Activated effector memory CD4-positive, alpha-beta T cell treated with Interleukin-2 at 50 U/mL for 16 hours (primary cell): ENCODE data around the gene RTN4R.

Source experiments
- DNase-seq: peaks from one replicate; pipeline ENCODE4 v3.0.0-alpha.2; 2020

RTN4R gene

GRCh38 chr22:20211997-20212753 lies 55.9 kb downstream of the RTN4R start:
- no peak for DNase-seq

DNA sequence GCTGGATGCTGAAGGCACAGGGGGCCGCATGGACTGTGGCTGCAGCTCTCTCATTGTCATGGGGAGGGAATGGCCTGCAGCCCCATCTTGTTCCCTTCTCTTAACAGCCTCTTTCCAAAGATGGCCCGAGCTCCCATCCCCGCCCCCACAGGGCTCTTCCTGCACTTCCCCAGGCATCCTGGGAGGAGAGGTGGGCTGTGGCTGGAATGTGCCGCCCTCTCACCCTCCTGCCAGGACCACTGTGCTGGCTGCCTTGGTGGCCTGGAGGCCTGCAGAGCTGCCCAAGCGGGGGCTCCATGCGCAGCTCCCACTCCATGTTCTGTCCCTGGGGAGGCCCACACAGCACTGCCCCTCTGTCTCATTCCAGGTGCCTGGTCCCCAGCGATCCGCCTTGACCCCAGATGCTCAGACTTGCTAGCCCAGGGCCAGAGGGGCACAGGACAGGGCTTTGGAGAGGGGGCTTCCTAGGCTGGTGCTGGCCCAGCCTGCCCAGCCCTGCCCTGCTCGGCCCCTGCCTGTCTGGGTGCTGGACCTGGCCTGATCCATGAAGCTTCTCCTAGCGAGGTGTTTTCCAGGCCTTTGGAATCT lies 56.6 kb downstream of the RTN4R start:
- DNase-seq, result no peak

DNA sequence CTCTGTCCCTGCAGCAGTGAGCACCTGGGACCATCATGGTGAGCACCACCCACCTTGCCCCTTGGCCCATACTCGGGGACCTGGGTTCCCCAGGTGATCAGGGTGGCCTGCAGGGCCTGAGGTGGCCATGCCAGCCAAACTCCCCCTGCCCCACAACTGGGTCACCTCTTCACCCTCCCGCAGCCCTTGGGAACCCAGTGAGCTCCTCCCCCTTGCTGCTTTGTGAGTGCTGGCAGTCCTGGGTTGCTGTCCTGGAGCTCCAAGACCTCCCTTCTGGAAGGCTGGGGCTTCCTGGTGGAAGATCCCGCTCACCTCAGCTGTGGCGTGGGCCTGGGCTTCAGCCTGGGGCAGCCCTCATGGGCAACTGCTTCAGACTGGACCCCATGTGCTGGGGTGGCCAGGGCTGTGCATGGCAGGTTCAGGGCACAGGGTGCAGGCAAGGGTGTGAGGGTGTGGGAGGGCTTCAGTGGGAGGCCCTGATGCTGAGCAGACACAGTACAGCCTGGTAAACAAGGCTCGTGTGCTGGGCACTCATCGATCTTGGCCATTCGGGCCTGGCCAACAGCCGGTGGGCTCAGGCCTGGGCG lies 57.6 kb downstream of the RTN4R start:
- DNase-seq, result no peak

- DNase-seq, result no peak
Observed at GRCh38 chr22:20209761-20210250, 58.3 kb downstream of the RTN4R start.

GRCh38 chr22:20208713-20209310 lies 59.3 kb downstream of the RTN4R start:
- no peak for DNase-seq

- no peak for DNase-seq
Observed at GRCh38 chr22:20207277-20208025, 60.7 kb downstream of the RTN4R start.

DNA sequence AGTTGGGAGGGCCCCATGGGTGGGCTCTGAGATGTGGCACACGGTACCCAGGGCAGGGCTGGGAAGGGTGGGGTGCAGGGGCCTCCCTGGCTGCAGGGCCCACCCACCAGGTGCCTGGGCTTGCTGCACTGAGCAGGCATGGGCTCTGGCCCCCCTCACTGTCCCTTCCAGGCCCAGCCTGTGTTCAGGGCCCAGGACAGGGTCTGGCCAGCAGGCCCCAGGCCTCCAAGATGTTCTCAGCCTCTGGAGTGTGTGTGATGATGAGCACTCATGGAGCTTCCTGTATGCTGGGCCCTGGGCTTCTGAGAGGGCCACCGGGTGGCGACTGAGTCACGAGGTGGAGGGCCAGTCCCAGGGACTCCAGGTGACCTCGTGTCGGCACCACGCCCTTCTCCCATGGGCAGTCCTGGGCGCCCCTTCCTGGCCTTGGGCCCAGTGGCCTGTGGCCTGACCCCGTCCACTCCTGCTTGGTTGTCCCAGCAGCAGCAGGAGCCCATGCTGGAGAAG lies 61.4 kb downstream of the RTN4R start:
- DNase-seq, result no peak

GRCh38 chr22:20205964-20206708 lies 62.0 kb downstream of the RTN4R start:
- peak; percentile 63 for DNase-seq

- no peak for DNase-seq
Observed at GRCh38 chr22:20205464-20205963, 62.6 kb downstream of the RTN4R start.

GRCh38 chr22:20204806-20205205 lies 63.3 kb downstream of the RTN4R start:
- no peak for DNase-seq

DNA sequence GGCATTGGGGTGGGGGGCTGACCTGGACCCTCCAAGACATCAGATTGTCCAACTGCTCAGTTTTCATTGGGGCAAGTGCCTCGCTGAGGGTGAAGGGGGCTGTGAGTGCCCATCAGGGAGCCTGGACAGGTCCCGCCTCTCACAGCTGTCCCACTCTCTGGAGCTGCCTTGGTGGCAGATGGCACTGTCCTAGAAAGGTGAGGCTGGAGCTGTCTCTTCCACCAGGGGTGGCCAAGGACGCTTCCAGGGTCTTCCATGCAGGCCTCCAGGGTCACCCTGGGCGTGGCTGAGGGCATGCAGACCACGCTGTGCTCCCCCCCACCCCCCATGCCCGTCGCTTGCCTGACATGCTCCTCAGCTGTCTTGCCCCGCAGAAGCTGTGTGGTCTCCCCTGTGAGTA lies 63.8 kb downstream of the RTN4R start:
- DNase-seq, result no peak

GRCh38 chr22:20203552-20204201 lies 64.4 kb downstream of the RTN4R start:
- no peak for DNase-seq

DNA sequence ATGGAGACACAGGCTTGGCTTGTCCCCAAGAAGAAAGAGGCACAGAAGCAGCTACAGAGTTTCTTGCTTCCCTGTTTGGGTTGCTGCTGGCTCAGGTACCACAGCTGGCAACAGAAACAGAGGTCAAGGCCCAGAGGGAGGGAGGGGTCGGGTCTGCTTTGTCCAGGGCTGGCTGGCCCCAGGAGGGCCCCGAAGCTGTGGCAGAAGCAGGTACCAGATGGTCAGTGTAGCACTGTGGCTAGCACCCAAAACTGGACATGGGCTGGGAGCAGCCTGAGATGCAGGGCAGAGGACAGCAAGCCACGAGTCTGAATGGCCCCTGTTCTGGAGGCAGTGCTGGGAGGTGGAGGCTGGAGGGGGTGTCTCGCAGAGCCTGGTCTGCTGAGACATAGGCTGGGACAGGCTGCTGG lies 65.0 kb downstream of the RTN4R start:
- no peak for DNase-seq

DNA sequence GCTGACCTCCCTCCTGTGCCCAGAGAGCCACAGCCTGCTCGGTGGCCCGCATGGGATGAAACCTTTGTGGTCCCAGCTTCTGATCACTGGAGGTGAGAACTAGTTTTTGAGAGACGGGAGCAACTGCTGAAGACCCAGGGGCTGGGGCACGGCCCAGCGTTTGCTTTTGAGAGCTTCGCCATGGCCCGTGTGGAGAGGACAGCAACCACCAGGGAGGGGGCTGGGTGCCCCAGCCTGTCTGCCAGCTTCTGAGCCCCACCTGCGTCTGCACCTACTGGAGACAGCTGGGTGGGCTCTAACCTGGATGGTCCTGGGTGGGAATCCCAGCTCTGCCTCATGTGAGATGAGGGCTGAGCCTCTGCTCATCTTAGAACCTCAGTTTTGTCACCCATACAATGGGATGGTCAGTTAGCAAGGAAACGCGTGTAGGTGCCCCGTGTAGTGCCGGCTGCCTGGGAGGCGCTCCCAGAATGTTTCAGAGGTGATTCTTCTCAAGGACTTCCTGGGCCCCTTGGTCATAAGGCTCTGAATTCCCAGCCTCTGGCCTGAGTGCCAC lies 66.2 kb downstream of the RTN4R start:
- no peak for DNase-seq

DNA sequence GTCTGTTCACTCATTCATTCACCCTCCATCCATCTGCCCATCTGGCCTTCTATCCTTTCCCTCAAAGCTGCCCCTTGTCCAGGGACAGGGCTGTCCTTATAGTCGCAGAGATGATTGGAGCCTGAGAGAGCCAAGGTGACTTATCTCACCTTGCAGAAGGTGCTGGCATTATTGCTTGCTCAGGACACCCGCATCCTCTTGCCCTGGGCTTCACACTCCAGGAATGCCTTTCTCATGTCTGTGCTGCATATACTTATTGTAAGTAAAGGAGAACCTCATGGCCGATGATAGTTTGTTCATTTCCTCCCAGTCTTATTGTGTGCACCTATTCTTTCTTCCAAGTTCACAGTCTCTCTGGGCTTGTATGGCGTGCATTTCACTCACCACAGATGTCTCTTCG lies 68.2 kb downstream of the RTN4R start:
- DNase-seq, result no peak

GRCh38 chr22:20199413-20199842 lies 68.7 kb downstream of the RTN4R start:
- DNase-seq, result no peak

- DNase-seq, result no peak
Observed at GRCh38 chr22:20198557-20199319, 69.4 kb downstream of the RTN4R start.

DNA sequence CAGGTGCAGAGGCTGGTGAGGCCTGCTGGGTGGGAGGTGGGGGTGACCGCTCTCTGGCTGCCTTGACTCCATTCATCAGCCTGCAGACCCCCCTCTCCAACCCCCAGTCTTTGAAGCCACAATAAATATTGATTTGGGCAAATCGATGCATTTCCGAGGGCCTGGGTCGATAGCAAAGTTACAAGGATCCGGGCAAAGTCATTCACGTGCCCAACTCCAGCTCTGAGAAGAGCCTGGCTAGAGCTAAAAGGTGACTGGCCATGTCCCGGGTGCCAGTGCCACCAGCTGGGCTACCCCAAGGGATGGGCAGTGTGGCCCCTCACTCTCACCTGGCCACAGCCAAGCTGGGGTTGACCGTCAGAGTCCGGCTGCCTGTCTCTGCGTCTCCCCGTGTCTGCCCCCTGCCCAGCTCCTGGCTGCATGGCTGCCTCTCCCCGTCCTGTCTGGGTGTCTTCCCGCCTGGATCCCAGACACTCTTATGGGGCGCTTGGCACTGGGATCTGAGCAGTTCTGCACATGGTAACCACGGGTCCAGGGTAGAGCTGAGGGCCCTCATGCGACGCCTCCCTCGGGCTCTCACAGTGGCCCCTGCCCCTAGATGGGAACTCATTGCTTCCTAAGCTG lies 70.6 kb downstream of the RTN4R start:
- no peak for DNase-seq

- no peak for DNase-seq
Observed at GRCh38 chr22:20196094-20196842, 71.8 kb downstream of the RTN4R start.
